NB4 (cell line): ENCODE measurements around the gene TTC33.

Experiments used
- DNase-seq: peaks from one replicate; pipeline ENCODE4 v3.0.0; 2010; ENCODE audit warnings: low read depth
- H3K4me3 ChIP-seq: one replicate; pipeline ENCODE4 v1.5.1; 2011; ENCODE audit warnings: mild to moderate bottlenecking, low read depth, low read length, moderate library complexity
- MYC ChIP-seq: IDR thresholded peaks from 2 replicates; pipeline ENCODE4 v1.6.1; 2011; ENCODE audit warnings: low read depth, low read length
- POLR2A ChIP-seq: IDR thresholded peaks from 2 replicates; pipeline ENCODE4 v1.6.1; 2011; ENCODE audit warnings: mild to moderate bottlenecking; ENCODE audit not compliant: insufficient read length; ENCODE audit errors: extremely low read depth
- TF ChIP-seq, protein P1 (sequence below): IDR thresholded peaks from 2 replicates; pipeline ENCODE4 v1.6.1; 2011; ENCODE audit warnings: low read depth, low read length
- TF ChIP-seq, protein P2 (sequence below): IDR thresholded peaks from one replicate; pipeline ENCODE4 v1.5.1; 2012; ENCODE audit warnings: low read depth, low read length

The TTC33 gene

GRCh38 chr5:40489421-40489820 is 266.3 kb downstream of the TTC33 start:
- no peak overlapping the region for H3K4me3 ChIP-seq
- DNase-seq, result no peak
- TF ChIP-seq, protein P1, sequence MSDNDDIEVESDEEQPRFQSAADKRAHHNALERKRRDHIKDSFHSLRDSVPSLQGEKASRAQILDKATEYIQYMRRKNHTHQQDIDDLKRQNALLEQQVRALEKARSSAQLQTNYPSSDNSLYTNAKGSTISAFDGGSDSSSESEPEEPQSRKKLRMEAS, result no peak
- TF ChIP-seq, protein P2, sequence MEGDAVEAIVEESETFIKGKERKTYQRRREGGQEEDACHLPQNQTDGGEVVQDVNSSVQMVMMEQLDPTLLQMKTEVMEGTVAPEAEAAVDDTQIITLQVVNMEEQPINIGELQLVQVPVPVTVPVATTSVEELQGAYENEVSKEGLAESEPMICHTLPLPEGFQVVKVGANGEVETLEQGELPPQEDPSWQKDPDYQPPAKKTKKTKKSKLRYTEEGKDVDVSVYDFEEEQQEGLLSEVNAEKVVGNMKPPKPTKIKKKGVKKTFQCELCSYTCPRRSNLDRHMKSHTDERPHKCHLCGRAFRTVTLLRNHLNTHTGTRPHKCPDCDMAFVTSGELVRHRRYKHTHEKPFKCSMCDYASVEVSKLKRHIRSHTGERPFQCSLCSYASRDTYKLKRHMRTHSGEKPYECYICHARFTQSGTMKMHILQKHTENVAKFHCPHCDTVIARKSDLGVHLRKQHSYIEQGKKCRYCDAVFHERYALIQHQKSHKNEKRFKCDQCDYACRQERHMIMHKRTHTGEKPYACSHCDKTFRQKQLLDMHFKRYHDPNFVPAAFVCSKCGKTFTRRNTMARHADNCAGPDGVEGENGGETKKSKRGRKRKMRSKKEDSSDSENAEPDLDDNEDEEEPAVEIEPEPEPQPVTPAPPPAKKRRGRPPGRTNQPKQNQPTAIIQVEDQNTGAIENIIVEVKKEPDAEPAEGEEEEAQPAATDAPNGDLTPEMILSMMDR, result no peak
- no peak for TF ChIP-seq POLR2A
- TF ChIP-seq MYC, result no peak

GRCh38 chr5:40486437-40487275 is 269.1 kb downstream of the TTC33 start:
- peak; percentile 85 for TF ChIP-seq MYC
- TF ChIP-seq, protein P1, result peak; percentile 95
- TF ChIP-seq, protein P2, result no peak
- no peak for TF ChIP-seq POLR2A
- peak; percentile 92 for DNase-seq
- H3K4me3 ChIP-seq, result peak overlapping the region; percentile 39

DNA sequence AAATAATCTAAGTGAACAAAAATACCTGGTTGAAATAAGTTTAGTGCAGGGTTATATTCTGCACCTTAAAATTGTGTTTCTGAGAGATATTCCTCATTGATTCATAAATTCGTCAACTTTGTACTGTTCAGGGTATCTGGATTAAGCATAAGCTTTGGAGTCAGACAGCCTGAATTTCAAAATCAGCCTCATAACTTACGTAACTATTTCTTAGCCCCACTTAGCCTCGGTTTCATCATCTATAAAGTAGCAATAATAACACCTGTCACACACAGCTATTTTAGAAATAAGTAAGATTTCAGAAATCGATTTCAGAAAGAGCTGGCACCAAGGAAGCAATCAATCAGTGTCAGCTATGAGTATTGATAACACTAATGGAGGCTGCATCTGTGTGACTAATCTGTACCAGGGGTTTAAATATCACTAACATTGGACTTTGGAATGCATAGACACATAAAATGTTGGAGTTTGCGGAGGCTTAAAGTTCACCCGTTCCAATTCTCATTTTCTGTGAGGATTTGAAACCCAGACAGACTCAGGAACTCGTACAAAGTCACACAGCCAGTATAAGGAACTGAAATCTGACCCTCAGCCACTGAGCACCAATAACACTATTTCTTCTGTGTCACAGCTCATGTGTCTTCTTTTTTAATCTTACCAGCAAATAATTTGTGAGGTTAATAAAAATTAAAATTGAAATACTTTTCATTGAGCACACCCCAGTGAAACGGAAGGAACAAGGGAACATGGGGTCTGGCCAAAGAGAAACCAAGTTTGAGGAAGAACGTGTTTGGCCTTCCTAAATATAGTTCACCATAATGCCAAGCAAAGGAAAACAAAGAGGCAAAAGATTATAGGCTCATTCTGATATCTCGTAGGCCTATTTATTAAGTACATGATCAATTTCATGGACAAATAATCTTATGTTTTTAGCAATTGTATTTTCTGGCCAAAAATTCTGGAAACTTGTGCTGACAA is 270.5 kb downstream of the TTC33 start:
- peak; percentile 68 for DNase-seq
- TF ChIP-seq, protein P1, result peak; percentile 16; the same call in 1 of the 2 replicates
- TF ChIP-seq, protein P2, result no peak
- TF ChIP-seq MYC (0 out of 2 replicates have a peak, but pooled peaks have one; percentile 14), POLR2A (no peak)
- no peak overlapping the region for H3K4me3 ChIP-seq

GRCh38 chr5:40484495-40484894 is 271.3 kb downstream of the TTC33 start:
- no peak overlapping the region for H3K4me3 ChIP-seq
- DNase-seq, result peak; percentile 60
- no peak for TF ChIP-seq POLR2A
- no peak for TF ChIP-seq MYC
- TF ChIP-seq, protein P1, result no peak
- TF ChIP-seq, protein P2, result no peak

- no peak for DNase-seq
- TF ChIP-seq POLR2A (no peak), MYC (no peak)
- TF ChIP-seq, protein P1, result no peak
- TF ChIP-seq, protein P2, result no peak
Observed at GRCh38 chr5:40483316-40483715, 272.4 kb downstream of the TTC33 start.

More at GRCh38 chr5:40483316-40483715, 272.4 kb downstream of the TTC33 start:
- no peak overlapping the region for H3K4me3 ChIP-seq
